ENCODE measurements around the gene ATP1B1. TPM values are rescaled to one million over a fixed set of nuclear protein-coding genes. Genes with fewer than 3 reads are reported as not detected.
A peak's percentile ranks its signal among the peaks of the same experiment; 100 is the strongest.

Gene ATP1B1
- total and polyA plus RNA-seq, 2 experiments from 2014 or later, result 51.0 to 73.4 TPM

GRCh38 chr1:169108863-169109560, 2.5 kb downstream of the ATP1B1 start:
- no peak for TF ChIP-seq NANOG (IDR thresholded peaks at IDR 0.05; ENCODE audit: borderline replicate concordance)
- TF ChIP-seq CREB1 (CRISPR knock-in tag; IDR thresholded peaks at IDR 0.05; ENCODE audit: low read depth), result no peak
- peak; percentile 25 to 38 for TF ChIP-seq CTCF (conservative IDR thresholded peaks at IDR 0.05; ENCODE audit: low read depth in 2 of 2)
- peak overlapping the region; percentile 81 for H3K27ac ChIP-seq (ENCODE audit: low read depth)
- peak overlapping the region; percentile 79; the same call in 1 of the 2 replicates for H3K27ac Mint-ChIP-seq

GRCh38 chr1:169109561-169110134, 3.2 kb downstream of the ATP1B1 start:
- Mint-ChIP-seq H3K4me1 (peaks cover 57% of the 10 kb centered on the region), H3K27ac (peak overlapping the region; percentile 79), H3K4me3 (peak overlapping the region; percentile 30), H3K36me3 (ENCODE audit: low read depth) (peaks cover 44% of the 10 kb centered on the region), H3K9me3 (peaks cover 4% of the 10 kb centered on the region; the same call in 1 of the 3 replicates), H3K27me3 (ENCODE audit: insufficient read depth, low read depth, poor library complexity) (peaks cover 7% of the 10 kb centered on the region)
- Histone ChIP-seq H3K4me3 (peak overlapping the region; percentile 94), H3K9me2 (ENCODE audit: insufficient read depth) (no peaks in the 10 kb centered on the region), H3K36me3 (ENCODE audit: insufficient read depth) (peaks cover 21% of the 10 kb centered on the region), H3K27ac (ENCODE audit: low read depth) (peak overlapping the region; percentile 81), H4K20me1 (replicated peaks; ENCODE audit: insufficient read depth) (no peaks in the 10 kb centered on the region; the same call in 1 of the 2 replicates), H2AFZ (no peak overlapping the region), H3K79me2 (replicated peaks; ENCODE audit: insufficient read depth) (peaks cover 72% of the 10 kb centered on the region), H3K27me3 (ENCODE audit: insufficient read depth) (no peaks in the 10 kb centered on the region), H3F3A (replicated peaks; ENCODE audit: low read depth) (0 out of 2 replicates have a peak, but pooled peaks cover 9% of the 10 kb centered on the region), H3K4me1 (ENCODE audit: insufficient read depth) (peaks cover 60% of the 10 kb centered on the region), H3K4me2 (peak overlapping the region; percentile 94)
- ATAC-seq (no peak), DNase-seq (ENCODE audit: low spot score) (peak; percentile 28)
- no peak for TF ChIP-seq JUNB (IDR thresholded peaks at IDR 0.05; ENCODE audit: unreplicated experiment)
- peak; percentile 65; the same call in 1 of the 2 replicates for TF ChIP-seq CREB1 (CRISPR knock-in tag; IDR thresholded peaks at IDR 0.05; ENCODE audit: low read depth)

More at GRCh38 chr1:169108863-169109560, 2.5 kb downstream of the ATP1B1 start:
- Histone ChIP-seq H3K4me3 (peak overlapping the region; percentile 94), H3K79me2 (replicated peaks; ENCODE audit: insufficient read depth) (peaks cover 65% of the 10 kb centered on the region), H3K27me3 (ENCODE audit: insufficient read depth) (peaks cover 3% of the 10 kb centered on the region; the same call in 1 of the 2 replicates), H4K20me1 (replicated peaks; ENCODE audit: insufficient read depth) (no peaks in the 10 kb centered on the region; the same call in 1 of the 2 replicates), H2AFZ (no peak overlapping the region), H3K36me3 (ENCODE audit: insufficient read depth) (peaks cover 21% of the 10 kb centered on the region), H3K9me2 (ENCODE audit: insufficient read depth) (no peaks in the 10 kb centered on the region), H3K4me1 (ENCODE audit: insufficient read depth) (peaks cover 58% of the 10 kb centered on the region), H3F3A (replicated peaks; ENCODE audit: low read depth) (0 out of 2 replicates have a peak, but pooled peaks cover 9% of the 10 kb centered on the region), H3K4me2 (peak overlapping the region; percentile 94)
- H3K9me3 Mint-ChIP-seq, result peaks cover 4% of the 10 kb centered on the region; the same call in 1 of the 3 replicates
- peaks cover 7% of the 10 kb centered on the region for H3K27me3 Mint-ChIP-seq (ENCODE audit: insufficient read depth, low read depth, poor library complexity)
- H3K36me3 Mint-ChIP-seq (ENCODE audit: low read depth), result peaks cover 38% of the 10 kb centered on the region
- peak overlapping the region; percentile 88 for H3K4me3 Mint-ChIP-seq
- H3K4me1 Mint-ChIP-seq, result peaks cover 57% of the 10 kb centered on the region
- peak; percentile 46 for DNase-seq (ENCODE audit: low spot score)
- ATAC-seq, result no peak

GRCh38 chr1:169110236-169110635, 3.7 kb downstream of the ATP1B1 start:
- Mint-ChIP-seq H3K27ac (peak overlapping the region; percentile 79), H3K4me3 (no peak overlapping the region), H3K9me3 (peaks cover 4% of the 10 kb centered on the region; the same call in 1 of the 3 replicates), H3K36me3 (ENCODE audit: low read depth) (peaks cover 47% of the 10 kb centered on the region), H3K27me3 (ENCODE audit: insufficient read depth, low read depth, poor library complexity) (peaks cover 7% of the 10 kb centered on the region), H3K4me1 (peaks cover 51% of the 10 kb centered on the region)
- DNase-seq (ENCODE audit: low spot score), result no peak
- Histone ChIP-seq H3F3A (replicated peaks; ENCODE audit: low read depth) (0 out of 2 replicates have a peak, but pooled peaks cover 4% of the 10 kb centered on the region), H3K27ac (ENCODE audit: low read depth) (no peak overlapping the region), H3K9me2 (ENCODE audit: insufficient read depth) (no peaks in the 10 kb centered on the region), H2AFZ (no peak overlapping the region), H3K36me3 (ENCODE audit: insufficient read depth) (peaks cover 21% of the 10 kb centered on the region), H3K79me2 (replicated peaks; ENCODE audit: insufficient read depth) (peaks cover 72% of the 10 kb centered on the region), H3K4me3 (peak overlapping the region; percentile 94; the same call in 1 of the 2 replicates), H3K27me3 (ENCODE audit: insufficient read depth) (no peaks in the 10 kb centered on the region), H3K4me2 (peak overlapping the region; percentile 94), H4K20me1 (replicated peaks; ENCODE audit: insufficient read depth) (no peaks in the 10 kb centered on the region; the same call in 1 of the 2 replicates), H3K4me1 (ENCODE audit: insufficient read depth) (peaks cover 54% of the 10 kb centered on the region)
- ATAC-seq, result no peak
- TF ChIP-seq EZH2 (IDR thresholded peaks at IDR 0.05; ENCODE audit: low read depth, unreplicated experiment), result no peak
- no peak for TF ChIP-seq ZNF114 (CRISPR knock-in tag; IDR thresholded peaks at IDR 0.05)
- TF ChIP-seq STAT1 (IDR thresholded peaks at IDR 0.05; ENCODE audit: unreplicated experiment), result no peak
- TF ChIP-seq JUNB (IDR thresholded peaks at IDR 0.05; ENCODE audit: unreplicated experiment), result no peak
- no peak for TF ChIP-seq REST (IDR thresholded peaks at IDR 0.05; ENCODE audit: unreplicated experiment)
- TF ChIP-seq ZNF331 (CRISPR knock-in tag; IDR thresholded peaks at IDR 0.05; ENCODE audit: low read depth), result no peak
- no peak for TF ChIP-seq CREB1 (CRISPR knock-in tag; IDR thresholded peaks at IDR 0.05; ENCODE audit: low read depth)
- TF ChIP-seq EZH2phosphoT487 (IDR thresholded peaks at IDR 0.05; ENCODE audit: unreplicated experiment), result no peak

Data from GM23338 (cell line).